Breast epithelium (tissue), 4 donors: ENCODE data around the gene FYN. TPM values are rescaled to one million over a fixed set of nuclear protein-coding genes. Genes with fewer than 3 reads are reported as not detected.

Source experiments
- DNase-seq, 2 donors: peaks; one replicate each; pipeline ENCODE4 v3.0.0-alpha.2; 2019; ENCODE audit warnings: low spot score in 2 of 2
- H3K27ac ChIP-seq, 2 donors: fragments of 200-600 bp; sonication (generic) in 1 of 2; one replicate each; pipeline ENCODE4 v1.5.1; 2016 to 2019; ENCODE audit warnings: mild to moderate bottlenecking in 1 of 2
- H3K27me3 ChIP-seq, 2 donors: fragments of 200-600 bp; sonication (generic) in 1 of 2; one replicate each; pipeline versions ENCODE4 v1.5.1 to v1.6.0; 2017 to 2019; ENCODE audit warnings: control low read depth in 1 of 2, mild to moderate bottlenecking in 1 of 2
- H3K36me3 ChIP-seq: fragments of 200-600 bp; one replicate; pipeline ENCODE4 v1.5.1; 2019
- H3K4me1 ChIP-seq, 2 donors: fragments of 200-600 bp; sonication (generic); one replicate each; pipeline ENCODE4 v1.5.1; 2016 to 2019; ENCODE audit warnings: control low read depth in 1 of 2
- H3K4me3 ChIP-seq, 3 donors: fragments of 200-600 bp; sonication (generic); 1 replicate in 2 of 3; 2 replicates in 1 of 3; pipeline ENCODE4 v1.5.1; 2016 to 2019; ENCODE audit warnings: mild to moderate bottlenecking in 3 of 3, moderate library complexity in 2 of 3
- H3K9me3 ChIP-seq, 2 donors: fragments of 200-600 bp; sonication (generic) in 1 of 2; one replicate each; pipeline ENCODE4 v1.5.1; 2016 to 2019; ENCODE audit warnings: control low read depth in 1 of 2
- POLR2A ChIP-seq: fragments of 450-650 bp; IDR thresholded peaks from one replicate; pipeline ENCODE4 v1.6.1; 2016; ENCODE audit warnings: antibody characterized with exemption, mild to moderate bottlenecking, moderate library complexity
- POLR2AphosphoS5 ChIP-seq, 3 donors: sonication (generic); formaldehyde crosslinking; IDR thresholded peaks; one replicate each; pipeline ENCODE4 v1.6.1; 2017; ENCODE audit warnings: antibody characterized with exemption in 3 of 3
- intact Hi-C: fragments of 100-400 bp; cut with DNase I; formaldehyde crosslinking; loops from one replicate; pipeline ENCODE4 v1.15.1; 2023; ENCODE audit warnings: low total_unique reads
- total RNA-seq, 3 donors: library from RNA; depleted of rRNA; stranded (reverse); fragments of >200 nt; gene quantifications; one replicate each; pipeline ENCODE4 v1.1.0, GENCODE V29; 2016
- TF ChIP-seq, protein P1 (sequence below), 3 donors: fragments of 450-650 bp; IDR thresholded peaks; one replicate each; pipeline ENCODE4 v1.5.1; 2016 to 2017; ENCODE audit warnings: antibody characterized with exemption in 3 of 3, mild to moderate bottlenecking in 3 of 3, moderate library complexity in 3 of 3

The FYN gene
- total RNA-seq, 3 donors from 2014 or later: 44.8 to 209 (median 111) TPM

DNA sequence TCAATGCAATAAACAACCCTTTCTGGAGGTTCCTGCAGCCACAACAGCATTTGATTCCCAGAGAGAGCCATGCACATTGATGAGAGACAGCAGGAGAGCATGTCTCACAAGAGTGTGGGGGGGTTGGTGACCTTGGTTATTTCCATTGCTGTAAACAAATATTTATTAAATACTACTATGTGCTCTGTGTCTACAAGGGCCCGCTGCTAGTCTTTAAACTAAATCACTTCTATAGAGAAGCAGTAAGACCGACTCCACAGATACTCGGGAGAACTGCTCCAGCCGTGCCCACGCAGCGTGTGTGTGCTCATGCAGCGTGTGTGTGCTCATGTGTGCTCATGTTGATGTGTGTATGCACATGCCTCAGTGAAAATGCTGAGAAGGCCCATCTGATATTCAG lies 184.9 kb downstream of the FYN start:
- H3K9me3 ChIP-seq: no peaks in the 10 kb centered on the region
- no peak overlapping the region for H3K4me3 ChIP-seq
- H3K27ac ChIP-seq: no peak overlapping the region
- H3K27me3 ChIP-seq: no peaks in the 10 kb centered on the region
- H3K36me3 ChIP-seq: no peaks in the 10 kb centered on the region
- intact Hi-C loops: no loop called here
- no peaks in the 10 kb centered on the region for H3K4me1 ChIP-seq
- TF ChIP-seq POLR2A (no peak), POLR2AphosphoS5 (IDR thresholded peaks at IDR 0.05) (no peak)
- TF ChIP-seq, protein P1, sequence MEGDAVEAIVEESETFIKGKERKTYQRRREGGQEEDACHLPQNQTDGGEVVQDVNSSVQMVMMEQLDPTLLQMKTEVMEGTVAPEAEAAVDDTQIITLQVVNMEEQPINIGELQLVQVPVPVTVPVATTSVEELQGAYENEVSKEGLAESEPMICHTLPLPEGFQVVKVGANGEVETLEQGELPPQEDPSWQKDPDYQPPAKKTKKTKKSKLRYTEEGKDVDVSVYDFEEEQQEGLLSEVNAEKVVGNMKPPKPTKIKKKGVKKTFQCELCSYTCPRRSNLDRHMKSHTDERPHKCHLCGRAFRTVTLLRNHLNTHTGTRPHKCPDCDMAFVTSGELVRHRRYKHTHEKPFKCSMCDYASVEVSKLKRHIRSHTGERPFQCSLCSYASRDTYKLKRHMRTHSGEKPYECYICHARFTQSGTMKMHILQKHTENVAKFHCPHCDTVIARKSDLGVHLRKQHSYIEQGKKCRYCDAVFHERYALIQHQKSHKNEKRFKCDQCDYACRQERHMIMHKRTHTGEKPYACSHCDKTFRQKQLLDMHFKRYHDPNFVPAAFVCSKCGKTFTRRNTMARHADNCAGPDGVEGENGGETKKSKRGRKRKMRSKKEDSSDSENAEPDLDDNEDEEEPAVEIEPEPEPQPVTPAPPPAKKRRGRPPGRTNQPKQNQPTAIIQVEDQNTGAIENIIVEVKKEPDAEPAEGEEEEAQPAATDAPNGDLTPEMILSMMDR (IDR thresholded peaks at IDR 0.05): no peak
- DNase-seq: no peak

DNA sequence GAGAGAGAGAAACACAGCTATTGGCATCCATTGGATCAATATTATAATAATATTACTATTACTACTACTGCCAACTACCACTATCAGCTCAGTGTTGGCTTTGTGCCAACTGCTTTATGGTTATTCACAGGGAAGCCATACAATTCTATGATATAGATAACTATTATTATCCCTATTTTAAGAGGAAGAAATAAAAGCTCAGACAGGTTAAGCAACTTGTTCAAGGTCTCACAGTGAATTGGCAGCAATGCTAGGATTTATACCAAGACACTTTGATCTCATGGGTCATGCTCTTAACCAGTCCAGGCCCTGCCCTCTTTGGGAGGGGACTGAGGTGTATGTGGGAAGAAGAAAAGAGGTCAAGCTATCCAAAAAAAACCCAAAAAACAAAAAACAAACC lies 185.6 kb downstream of the FYN start:
- H3K4me1 ChIP-seq: no peaks in the 10 kb centered on the region
- H3K9me3 ChIP-seq: no peaks in the 10 kb centered on the region
- intact Hi-C loops: no loop called here
- peak overlapping the region in 1 of 2 donors; percentile 53 for H3K27ac ChIP-seq
- no peaks in the 10 kb centered on the region for H3K27me3 ChIP-seq
- TF ChIP-seq POLR2AphosphoS5 (IDR thresholded peaks at IDR 0.05): no peak
- no peak for TF ChIP-seq POLR2A
- TF ChIP-seq, protein P1 (IDR thresholded peaks at IDR 0.05): no peak
- no peak for DNase-seq
- H3K36me3 ChIP-seq: no peaks in the 10 kb centered on the region
- no peak overlapping the region for H3K4me3 ChIP-seq

DNA sequence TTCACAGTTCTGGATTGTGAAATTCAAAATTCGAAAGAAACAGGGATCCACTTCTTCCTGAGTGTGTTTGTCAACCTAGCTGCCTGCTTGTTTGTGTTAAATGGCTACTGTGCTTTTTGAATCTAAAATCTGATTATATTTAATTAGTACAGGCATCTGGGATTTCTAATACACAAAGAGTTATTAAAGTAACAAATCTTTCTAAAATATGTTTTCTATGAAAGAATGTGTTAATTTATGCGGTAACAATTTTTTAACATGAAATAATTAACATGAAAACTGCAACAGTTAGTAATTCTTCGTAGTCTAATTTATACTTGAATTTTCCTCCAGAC lies 186.4 kb downstream of the FYN start:
- Histone ChIP-seq H3K27me3 (no peaks in the 10 kb centered on the region), H3K36me3 (no peaks in the 10 kb centered on the region), H3K27ac (peak overlapping the region in 1 of 2 donors; percentile 95), H3K4me1 (no peaks in the 10 kb centered on the region), H3K4me3 (no peak overlapping the region), H3K9me3 (no peaks in the 10 kb centered on the region)
- TF ChIP-seq, protein P1 (IDR thresholded peaks at IDR 0.05): no peak
- TF ChIP-seq POLR2AphosphoS5 (IDR thresholded peaks at IDR 0.05) (no peak), POLR2A (no peak)
- DNase-seq: no peak
- intact Hi-C loops: no loop called here

DNA sequence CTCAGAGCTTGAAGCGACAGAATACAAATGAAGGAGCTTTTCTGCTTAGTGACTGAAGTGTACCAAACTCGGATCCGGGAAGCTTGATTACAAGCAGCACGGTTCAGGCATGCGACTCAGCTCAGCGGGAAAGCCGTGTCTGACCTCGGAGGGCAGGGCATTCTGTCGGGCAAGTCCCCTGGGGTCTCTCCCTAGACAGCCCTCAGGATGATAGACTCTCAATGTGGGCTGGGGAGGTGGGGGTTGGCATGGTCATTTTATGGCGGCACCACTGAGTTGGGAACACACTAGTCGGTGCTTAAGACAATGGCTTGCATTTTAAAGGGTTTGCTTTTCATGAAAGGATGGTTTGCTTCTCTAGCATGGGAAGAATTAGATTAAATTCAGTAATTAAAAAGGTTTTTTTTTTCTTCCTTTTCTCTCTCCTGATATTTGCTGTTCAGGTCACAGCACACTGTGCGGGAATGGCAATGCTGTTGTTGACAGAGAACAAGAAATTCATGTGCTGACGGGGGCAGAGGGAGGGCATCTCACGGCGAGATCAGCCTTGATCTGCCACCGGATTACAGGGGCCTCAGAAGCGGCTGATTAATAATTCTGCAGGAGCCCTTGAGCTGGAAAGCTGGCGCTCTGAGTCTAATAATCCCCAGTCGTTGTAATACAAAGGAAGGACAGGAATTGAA lies 186.9 kb downstream of the FYN start:
- H3K27ac ChIP-seq: peak overlapping the region; percentile 86 to 95
- intact Hi-C loops: no loop called here
- H3K4me1 ChIP-seq: no peaks in the 10 kb centered on the region
- TF ChIP-seq POLR2A: no peak
- TF ChIP-seq POLR2AphosphoS5 (IDR thresholded peaks at IDR 0.05): no peak
- TF ChIP-seq, protein P1 (IDR thresholded peaks at IDR 0.05): no peak
- no peaks in the 10 kb centered on the region for H3K27me3 ChIP-seq
- no peaks in the 10 kb centered on the region for H3K9me3 ChIP-seq
- no peaks in the 10 kb centered on the region for H3K36me3 ChIP-seq
- no peak for DNase-seq
- H3K4me3 ChIP-seq: no peak overlapping the region

DNA sequence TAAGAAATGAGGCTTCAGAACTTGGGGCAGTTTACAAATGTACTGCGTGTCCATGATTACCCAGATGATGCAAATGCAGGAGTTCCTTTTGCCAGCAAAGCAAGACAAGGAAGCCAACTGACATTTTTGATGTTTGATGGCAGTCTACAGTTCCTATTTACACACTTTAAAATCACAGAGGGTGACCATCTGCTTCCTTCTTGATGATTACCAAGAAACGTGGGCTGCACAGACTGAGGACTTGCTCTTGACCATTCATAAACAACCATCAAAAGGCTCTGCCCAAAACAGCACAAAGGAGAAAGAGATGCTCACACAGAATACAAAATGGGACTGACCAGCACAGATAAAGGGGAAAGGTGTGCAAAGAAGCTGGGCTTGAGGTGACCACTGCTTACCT lies 187.7 kb downstream of the FYN start:
- DNase-seq: no peak
- Histone ChIP-seq H3K4me1 (no peaks in the 10 kb centered on the region), H3K27me3 (no peaks in the 10 kb centered on the region), H3K4me3 (no peak overlapping the region), H3K9me3 (no peaks in the 10 kb centered on the region), H3K36me3 (no peaks in the 10 kb centered on the region), H3K27ac (peak overlapping the region; percentile 86 to 95)
- intact Hi-C loops: no loop called here
- TF ChIP-seq POLR2A (no peak), POLR2AphosphoS5 (IDR thresholded peaks at IDR 0.05) (no peak)
- TF ChIP-seq, protein P1 (IDR thresholded peaks at IDR 0.05): no peak
